HG02870 (cell line): ENCODE data around the gene ARRB2.

Experiments used
- ATAC-seq: cut with Tn5 transposase; IDR thresholded peaks from one replicate; pipeline ENCODE4 v1.9.1; 2021; ENCODE audit warnings: mild to moderate bottlenecking, moderate library complexity; ENCODE audit not compliant: unreplicated experiment

ARRB2 gene

DNA sequence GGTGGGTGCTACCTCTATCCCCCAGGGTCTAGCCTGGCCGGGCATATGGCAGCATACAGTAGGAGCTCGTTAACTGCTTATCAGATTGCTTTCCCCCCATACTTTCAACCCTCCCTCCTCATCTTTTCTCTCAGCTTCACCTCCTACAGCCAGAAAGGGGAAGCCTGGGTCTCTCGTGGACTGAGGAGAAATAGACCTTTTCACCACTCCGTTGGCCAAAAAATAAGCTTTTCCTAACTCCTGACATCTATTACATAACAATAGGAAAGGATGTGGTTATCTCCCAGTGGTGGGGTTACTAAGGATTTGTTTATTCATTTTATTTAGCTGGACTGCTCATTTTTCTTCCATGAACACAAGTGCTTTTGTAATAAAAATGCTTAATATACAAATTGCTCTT is 38.3 kb downstream of the ARRB2 start:
- no peak for ATAC-seq

GRCh38 chr17:4750606-4751005 is 40.2 kb downstream of the ARRB2 start:
- ATAC-seq = no peak

GRCh38 chr17:4751932-4752331 is 41.5 kb downstream of the ARRB2 start:
- no peak for ATAC-seq

GRCh38 chr17:4753392-4753791 is 43.0 kb downstream of the ARRB2 start:
- no peak for ATAC-seq

- no peak for ATAC-seq
These were observed 49.4 kb downstream of the ARRB2 start for GRCh38 chr17:4759776-4760236.

DNA sequence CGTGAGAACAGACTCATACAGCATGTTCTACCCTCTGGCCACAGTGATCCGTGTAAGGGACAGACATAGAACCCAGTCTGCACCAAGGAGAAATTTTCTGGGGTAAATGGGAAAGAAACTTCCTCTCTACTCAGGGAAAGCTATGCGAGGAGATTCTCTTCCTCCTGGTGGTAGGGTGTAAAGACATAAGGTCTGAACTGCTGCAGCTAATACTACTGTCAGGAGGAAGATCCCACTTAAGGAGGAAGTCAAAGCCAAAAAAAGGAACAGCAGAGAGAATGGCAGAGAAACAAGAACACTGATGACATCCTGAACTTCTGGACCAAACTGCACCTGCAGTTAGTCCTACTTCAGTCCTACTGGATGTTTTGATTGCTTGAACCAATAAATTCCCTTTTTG is 54.2 kb downstream of the ARRB2 start:
- no peak for ATAC-seq

GRCh38 chr17:4766201-4766600 is 55.8 kb downstream of the ARRB2 start:
- no peak for ATAC-seq

- no peak for ATAC-seq
These were observed 56.3 kb downstream of the ARRB2 start for GRCh38 chr17:4766723-4767122.

- no peak for ATAC-seq
These were observed 57.9 kb downstream of the ARRB2 start for GRCh38 chr17:4768298-4768697.

DNA sequence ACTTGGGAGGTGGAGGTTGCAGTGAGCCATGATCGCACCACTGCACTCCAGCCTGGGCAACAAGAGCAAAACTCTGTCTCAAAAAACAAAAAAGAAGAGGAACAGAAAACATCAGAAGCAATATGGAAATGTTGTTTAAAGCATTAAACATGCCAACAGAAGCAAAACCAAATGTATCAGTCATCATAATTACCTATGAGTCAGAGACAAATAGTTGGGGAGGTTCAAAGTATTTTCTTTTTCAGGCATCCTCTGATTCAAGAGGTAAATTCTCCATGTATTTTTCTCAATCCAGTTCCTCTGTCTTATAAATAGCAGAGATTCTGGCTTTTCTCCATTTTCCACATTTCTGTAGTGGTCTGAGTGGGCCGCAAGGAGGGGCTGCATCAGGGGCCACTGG is 59.2 kb downstream of the ARRB2 start:
- ATAC-seq = no peak
